ENCODE results near the gene GRID1. TPM values are rescaled to one million over a fixed set of nuclear protein-coding genes. Genes with fewer than 3 reads are reported as not detected.
"Not testable (repeated sequence)": the region's sequence is repeated elsewhere in the genome, so short reads cannot be mapped to it uniquely, and the experiment has no call there.

The GRID1 gene
- polyA plus RNA-seq, 5 donors, result 0.54 to 1.5 (median 1.1) TPM

- DNase-seq, result no peak
Measured at GRCh38 chr10:85741626-85742300, 624.8 kb downstream of the GRID1 start.

- no peak for DNase-seq
Measured at GRCh38 chr10:85735997-85736396, 630.6 kb downstream of the GRID1 start.

GRCh38 chr10:85734791-85735190 is 631.8 kb downstream of the GRID1 start:
- DNase-seq, result no peak

DNA sequence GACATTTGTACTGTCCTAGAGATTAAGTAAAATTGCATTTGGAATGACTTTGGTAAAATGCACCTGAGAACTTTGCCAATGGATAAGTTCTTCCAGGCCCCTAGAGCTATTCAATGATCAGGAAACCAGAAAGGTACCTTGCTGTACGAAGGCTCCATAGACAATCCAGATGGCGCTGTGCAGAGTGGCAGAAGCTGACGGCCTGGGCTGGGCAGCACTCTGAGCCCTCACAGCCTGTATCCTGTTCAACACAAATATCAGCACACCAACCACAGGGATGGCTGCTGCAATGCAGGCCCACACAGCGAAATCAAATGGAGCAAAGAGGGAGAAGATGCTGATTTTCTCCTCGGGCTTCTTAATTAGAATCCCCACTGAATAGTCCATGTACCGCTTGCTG is 642.4 kb downstream of the GRID1 start:
- DNase-seq, result no peak

DNA sequence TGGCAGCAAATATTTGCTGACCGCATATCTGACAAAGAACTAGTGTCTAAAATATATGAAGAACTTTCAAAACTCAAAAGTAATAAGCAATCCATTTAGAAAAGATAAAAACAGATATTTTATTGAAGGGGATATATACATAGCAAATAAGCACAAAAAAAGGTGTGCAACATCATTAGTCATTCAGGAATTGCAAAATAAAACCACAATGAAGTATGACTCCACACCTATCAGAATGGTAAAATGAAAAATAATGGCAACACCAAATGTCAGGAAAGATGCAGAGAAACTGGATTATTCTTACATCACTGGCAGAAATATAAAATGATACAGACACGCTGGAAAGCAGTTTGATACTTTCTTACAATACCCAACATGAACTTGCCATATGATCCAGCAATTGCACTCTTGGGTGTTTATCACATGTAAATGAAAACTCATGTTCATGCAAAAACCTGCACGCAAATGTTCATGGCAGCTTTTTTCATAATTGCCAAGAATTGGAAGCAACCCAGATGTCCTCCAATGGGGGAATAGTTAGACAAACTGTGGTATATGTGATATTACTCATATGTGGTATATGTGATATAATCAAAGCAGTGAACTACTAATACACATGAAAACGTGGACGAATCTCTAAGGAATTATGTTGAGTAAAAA is 645.5 kb downstream of the GRID1 start:
- DNase-seq, result no peak

DNA sequence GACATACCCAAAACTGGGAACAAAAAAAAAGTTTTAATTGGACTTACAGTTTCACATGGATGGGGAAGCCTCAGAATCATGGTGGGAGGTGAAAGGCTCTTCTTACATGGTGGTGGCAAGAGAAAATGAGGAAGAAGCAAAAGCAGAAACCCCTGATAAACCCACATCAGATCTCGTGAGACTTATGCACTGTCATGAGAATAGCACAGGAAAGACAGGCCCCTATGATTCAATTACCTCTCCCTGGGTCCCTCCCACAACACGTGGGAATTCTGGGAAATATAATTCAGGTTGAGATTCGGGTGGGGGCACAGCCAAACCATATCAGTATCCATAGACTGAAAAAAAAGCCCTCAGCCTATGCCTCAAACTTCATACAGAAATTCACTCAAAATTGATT is 647.2 kb downstream of the GRID1 start:
- no peak for DNase-seq

- DNase-seq, result no peak
Measured at GRCh38 chr10:85713885-85714284, 652.7 kb downstream of the GRID1 start.

GRCh38 chr10:85702768-85703167 is 663.8 kb downstream of the GRID1 start:
- DNase-seq, result no peak

DNA sequence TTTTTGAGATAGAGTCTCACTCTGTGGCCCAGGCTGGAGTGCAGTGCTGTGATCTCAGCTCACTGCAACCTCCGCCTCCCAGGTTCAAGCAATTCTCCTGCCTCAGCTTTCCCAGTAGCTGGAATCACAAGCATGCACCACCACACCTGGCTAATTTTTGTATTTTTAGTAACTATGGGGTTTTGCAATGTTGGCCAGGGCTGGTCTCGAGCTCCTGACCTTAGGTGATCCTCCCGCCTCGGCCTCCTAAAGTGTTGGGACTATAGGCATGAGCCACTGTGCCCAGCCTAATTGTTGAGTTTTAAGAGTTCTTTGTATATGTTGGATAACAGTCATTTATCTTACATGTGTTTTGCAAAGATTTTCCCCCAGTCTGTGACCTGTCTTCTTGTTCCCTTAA is 667.5 kb downstream of the GRID1 start:
- DNase-seq, result not testable (repeated sequence)

- no peak for DNase-seq
Measured at GRCh38 chr10:85696893-85697292, 669.7 kb downstream of the GRID1 start.

DNA sequence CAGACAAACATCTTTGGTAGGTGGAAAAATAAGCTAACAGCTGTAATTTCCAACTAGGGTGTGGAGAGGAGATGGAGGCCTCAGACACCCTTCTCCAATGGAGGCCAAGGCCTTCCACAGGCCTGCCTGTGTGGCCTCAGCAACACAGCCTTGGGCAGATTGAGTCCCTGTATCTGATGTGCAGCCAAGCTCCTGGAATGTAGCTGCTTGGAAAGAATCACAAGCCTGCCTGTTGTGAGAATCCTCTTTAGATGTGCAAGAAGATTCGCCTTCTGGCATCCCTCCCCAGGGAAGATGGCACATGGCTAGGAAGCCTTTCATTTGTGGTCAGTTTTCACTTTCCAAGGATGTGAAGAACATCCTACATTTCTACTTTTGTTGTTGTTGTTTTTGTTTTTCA is 684.0 kb downstream of the GRID1 start:
- no peak for DNase-seq

DNA sequence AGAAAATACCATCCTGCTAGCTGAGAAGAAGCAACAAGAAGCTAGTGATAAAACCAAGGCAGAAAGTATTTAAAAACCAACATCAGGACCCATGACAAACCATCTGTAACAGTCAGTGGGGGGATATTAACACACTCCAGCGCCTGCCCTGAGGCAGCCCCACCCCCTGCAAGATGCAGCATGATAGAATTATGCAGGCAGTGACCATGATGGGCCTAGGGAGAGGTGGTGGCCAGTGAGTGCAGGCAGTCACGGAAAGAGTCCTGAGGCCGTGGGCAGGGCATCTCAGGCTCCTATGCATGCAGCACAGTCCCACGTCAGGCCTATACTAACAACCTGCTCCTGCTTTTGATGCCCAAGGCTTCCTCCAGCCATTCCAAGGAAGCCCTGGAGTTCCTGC is 686.9 kb downstream of the GRID1 start:
- no peak for DNase-seq

GRCh38 chr10:85679061-85679460 is 687.5 kb downstream of the GRID1 start:
- no peak for DNase-seq

DNA sequence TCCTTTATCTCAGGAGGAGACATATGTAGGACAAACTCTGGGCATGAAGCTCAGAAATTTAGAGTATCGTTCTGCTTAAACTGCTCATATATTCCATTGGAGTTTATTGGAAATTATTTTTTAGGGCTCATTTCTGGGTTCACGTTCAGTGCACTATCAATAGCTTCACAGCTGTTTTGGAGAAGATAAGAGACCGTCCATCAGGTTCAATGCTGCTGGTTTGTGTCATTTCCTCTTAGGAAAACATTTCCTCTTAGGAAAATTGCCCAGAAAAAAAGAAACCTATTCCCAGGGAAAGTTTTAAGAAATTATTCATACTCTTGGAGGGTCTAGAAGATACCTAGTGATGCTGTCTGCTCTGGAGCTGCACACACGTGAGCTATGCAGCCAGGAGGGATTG is 691.7 kb downstream of the GRID1 start:
- no peak for DNase-seq

DNA sequence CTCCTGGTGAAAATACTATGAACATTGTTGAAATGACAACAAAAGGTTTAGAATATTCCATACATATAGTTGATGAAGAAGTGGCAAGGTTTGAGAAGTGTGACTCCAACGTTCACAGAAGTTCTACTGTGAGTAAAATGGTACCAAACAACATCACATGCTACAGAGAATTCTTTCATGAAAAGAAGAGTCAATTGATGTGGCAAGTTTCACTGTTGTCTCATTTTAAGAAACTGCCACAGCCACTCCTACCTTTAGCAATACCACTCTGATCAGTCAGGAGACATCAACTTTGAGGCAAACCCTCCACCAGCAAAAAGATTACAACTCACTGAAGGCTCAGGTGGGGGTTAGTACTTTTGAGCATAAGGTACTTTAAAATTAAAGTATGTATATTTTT is 693.3 kb downstream of the GRID1 start:
- no peak for DNase-seq

GRCh38 chr10:85671530-85671929 is 695.1 kb downstream of the GRID1 start:
- no peak for DNase-seq

DNA sequence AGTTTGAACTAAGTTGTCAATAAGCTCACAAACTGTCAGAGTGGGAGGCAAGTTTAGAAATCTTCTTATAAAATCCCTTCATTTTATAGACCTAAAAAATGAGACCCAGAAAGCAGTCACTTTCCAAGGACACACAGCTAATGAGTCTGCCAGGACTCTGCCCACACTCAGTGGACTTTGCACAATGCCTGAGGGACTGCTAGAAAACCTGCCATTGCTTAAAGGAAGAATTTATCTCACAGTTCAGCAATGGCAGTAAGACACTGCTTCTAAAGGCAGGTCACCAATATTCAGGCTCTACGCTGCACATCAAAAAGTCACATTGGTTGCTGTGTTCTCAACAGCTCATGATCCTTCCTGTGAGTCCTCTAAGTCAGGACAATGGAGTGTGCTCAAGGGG is 698.1 kb downstream of the GRID1 start:
- DNase-seq, result no peak

- no peak for DNase-seq
Measured at GRCh38 chr10:85667638-85668233, 698.9 kb downstream of the GRID1 start.

GRCh38 chr10:85666987-85667386 is 699.6 kb downstream of the GRID1 start:
- DNase-seq, result no peak

DNA sequence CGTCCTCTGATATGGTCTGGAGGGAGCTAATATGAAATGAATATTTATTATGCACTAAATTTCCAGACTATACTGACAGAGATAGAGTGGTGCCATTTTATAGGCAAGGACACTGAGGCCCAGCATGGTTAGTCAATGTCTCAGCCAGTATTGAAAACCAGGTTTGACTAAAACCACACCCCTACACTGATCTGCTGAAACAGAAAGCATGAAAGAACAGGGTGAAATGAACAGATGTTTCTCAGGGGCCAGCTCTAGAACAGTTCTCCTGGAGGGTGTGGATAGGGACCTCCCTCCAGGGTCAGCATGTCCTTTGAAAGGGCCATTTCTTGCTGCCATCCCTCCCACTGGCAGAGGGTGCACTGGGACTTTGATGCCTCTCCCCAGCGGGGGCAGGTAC is 700.5 kb downstream of the GRID1 start:
- no peak for DNase-seq

DNA sequence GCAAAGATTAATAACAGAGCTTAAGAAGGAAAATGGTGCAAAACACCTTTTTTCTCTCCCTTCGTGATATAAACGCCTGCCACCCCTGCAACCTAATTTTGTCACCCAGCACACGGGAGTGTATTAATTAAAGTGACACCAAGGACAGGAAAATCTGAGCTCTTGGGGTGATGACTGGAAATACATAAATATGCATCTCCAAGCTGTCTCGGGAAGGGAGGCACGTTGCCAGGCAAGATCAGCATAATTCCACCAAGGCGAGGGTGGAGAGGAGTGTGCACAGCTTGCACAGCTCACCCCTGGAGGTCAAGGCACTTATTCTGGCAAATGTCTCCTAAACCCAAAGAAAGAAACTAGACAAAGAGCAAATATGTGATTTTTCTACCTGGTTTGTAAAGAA is 700.9 kb downstream of the GRID1 start:
- no peak for DNase-seq

DNA sequence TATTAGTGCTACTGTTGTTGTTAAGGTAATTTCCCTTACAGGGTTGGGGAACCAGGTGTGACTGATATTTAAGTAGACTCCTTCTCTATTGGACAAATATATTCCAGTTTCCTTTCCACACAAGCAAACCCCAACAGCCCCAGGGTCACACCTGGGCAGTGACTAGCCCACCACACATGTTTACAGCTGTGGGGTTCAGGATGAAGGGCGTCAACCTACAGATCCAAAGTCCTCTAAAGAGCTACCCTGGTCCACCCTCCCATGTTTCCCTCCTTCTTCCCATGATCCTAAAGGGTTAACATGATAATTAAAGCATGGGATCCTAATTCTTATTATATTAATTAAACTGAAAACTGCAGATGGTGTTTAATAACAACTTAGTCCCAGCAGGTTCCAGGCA is 701.5 kb downstream of the GRID1 start:
- DNase-seq, result no peak

- no peak for DNase-seq
Measured at GRCh38 chr10:85661123-85661522, 705.5 kb downstream of the GRID1 start.

- DNase-seq, result no peak
Measured at GRCh38 chr10:85659331-85659730, 707.3 kb downstream of the GRID1 start.

Data from right lung (tissue), 5 donors.